ENCODE results near the gene TMED7.

TMED7 gene

DNA sequence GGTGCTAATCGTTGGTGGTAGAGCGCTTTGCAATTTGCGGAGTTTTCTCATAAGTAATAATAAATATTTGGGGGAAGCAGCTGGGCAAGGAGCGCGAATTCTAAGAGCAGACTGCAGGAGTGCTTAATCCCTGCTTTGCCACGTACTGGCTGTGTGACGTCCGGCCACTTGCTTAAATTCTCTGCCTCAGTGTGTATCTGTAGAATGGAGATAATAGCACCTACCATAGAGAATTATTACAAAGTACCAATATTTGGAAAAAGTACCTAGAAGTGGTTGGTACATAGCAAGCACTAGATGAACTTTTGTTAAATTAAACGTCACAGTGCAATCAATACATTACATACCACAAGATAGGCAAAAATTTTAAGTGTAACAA lies 598 bp upstream of the TMED7 start:
- DNase-seq = no peak

DNA sequence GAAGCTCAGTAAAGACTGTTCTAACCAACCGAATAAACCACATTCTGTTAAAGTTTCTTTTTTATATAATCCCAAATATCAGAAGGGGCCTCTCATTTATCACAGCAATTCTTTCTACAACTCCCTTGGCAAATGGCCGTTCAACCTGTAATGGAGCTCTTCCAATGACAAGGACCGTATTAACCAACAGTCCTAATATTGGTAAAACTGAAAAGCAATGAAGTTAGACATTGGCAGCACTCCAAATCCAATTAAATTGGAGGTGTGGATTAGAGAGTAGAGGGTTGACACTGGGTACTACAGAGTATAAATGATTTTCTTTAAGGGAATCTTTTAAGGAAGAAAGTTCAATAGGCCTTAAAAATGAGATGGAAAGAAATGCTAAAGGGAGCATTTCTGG lies 842 bp downstream of the TMED7 start:
- DNase-seq = no peak

DNA sequence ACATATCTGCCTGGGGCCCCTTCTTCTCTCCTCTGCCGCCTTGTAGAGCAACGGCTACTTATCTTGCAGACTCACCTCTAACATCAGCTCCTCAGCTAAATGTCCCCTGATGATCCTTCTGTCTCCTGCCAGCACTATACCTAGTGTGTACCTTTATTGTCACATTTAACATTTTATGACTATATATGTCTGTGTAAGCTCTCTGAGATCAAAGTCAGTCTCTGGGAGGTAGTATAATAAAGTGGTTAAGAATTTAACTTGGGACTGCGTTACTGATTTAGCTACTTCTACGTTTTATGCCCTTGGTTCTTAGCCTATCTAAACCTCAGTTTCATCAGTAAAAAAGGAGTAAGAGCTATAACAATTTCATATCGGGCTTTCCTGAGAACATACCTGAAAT lies 2.2 kb downstream of the TMED7 start:
- DNase-seq = no peak

- DNase-seq = no peak
Observed at GRCh38 chr5:115621365-115621900, 4.4 kb downstream of the TMED7 start.

- no peak for DNase-seq
Observed at GRCh38 chr5:115616892-115617291, 8.9 kb downstream of the TMED7 start.

GRCh38 chr5:115616472-115616871 lies 9.4 kb downstream of the TMED7 start:
- DNase-seq = no peak

GRCh38 chr5:115611873-115612272 lies 14.0 kb downstream of the TMED7 start:
- DNase-seq = no peak

- DNase-seq = no peak
Observed at GRCh38 chr5:115607935-115608334, 17.9 kb downstream of the TMED7 start.

GRCh38 chr5:115605436-115605835 lies 20.4 kb downstream of the TMED7 start:
- no peak for DNase-seq

GRCh38 chr5:115602591-115603125 lies 23.2 kb downstream of the TMED7 start:
- DNase-seq = no peak

GRCh38 chr5:115601701-115602590 lies 23.9 kb downstream of the TMED7 start, which contains the start of gene TICAM2:
TSS of gene TICAM2 (minus strand) at chr5:115602479. CDS start at chr5:115581256, 21,223 bp downstream.
- peak; percentile 47 for DNase-seq

DNA sequence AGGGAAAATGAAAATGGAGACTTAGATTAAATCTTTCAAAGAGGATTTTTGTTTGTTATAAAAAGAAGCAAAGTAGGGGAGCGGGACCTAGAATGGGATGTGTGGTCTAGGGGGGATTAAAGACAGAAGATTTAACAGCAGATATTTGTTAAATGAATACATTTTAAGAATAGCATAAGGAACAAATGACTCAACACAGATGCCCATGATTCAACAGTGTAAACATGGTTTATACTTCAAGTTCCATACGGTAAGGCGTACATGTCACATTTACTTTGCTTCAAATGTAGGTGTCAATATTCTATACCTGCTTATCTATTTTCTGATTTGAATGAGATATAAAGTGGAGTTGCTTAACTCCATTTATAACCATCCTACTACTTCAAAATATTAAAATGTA lies 25.1 kb downstream of the TMED7 start:
- DNase-seq = no peak

GRCh38 chr5:115599924-115600323 lies 25.9 kb downstream of the TMED7 start:
- DNase-seq = no peak

- no peak for DNase-seq
Observed at GRCh38 chr5:115599502-115599901, 26.3 kb downstream of the TMED7 start.

GRCh38 chr5:115594128-115595047 lies 31.4 kb downstream of the TMED7 start:
- no peak for DNase-seq

GRCh38 chr5:115589043-115589442 lies 36.8 kb downstream of the TMED7 start:
- DNase-seq = no peak

DNA sequence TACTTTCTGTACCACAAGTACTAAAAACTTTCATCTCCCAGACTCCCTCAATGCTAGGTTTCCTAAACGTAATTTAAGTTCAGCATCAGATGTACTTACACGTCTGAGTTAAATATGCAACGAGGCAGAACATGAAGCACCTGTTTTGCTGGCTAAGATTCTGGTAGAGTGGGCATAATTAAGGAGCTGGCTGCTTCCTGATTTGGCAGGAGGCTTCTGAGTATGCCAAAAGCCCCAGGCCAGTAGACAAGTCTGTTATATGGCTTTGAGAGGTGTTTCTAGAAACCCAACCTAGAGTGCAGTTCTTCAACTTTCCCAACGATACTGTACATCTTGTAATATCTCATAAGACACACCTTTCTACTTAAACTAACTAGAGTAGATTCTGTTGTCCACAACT lies 37.2 kb downstream of the TMED7 start:
- DNase-seq = no peak

GRCh38 chr5:115586525-115587146 lies 39.2 kb downstream of the TMED7 start:
- no peak for DNase-seq

DNA sequence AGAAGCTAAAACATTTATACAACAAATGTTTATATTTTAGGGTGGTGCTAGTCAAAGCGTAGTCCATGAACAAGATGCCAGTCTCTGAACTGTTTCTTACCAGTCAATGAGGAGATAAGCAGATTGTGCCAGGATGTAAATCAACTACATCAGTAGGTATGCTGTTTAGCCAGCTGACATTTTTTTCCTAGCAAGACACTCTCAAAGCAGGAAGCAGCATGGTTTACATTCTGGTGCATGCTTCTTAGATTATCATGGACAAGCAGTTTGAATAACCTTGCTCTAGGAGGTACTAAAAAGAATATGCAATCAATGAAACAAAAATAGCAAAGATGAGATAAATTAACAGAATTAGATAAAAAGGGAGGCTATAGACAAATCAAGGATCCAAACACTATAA lies 40.6 kb downstream of the TMED7 start:
- DNase-seq = no peak

GRCh38 chr5:115584501-115584900 lies 41.3 kb downstream of the TMED7 start:
- no peak for DNase-seq

DNA sequence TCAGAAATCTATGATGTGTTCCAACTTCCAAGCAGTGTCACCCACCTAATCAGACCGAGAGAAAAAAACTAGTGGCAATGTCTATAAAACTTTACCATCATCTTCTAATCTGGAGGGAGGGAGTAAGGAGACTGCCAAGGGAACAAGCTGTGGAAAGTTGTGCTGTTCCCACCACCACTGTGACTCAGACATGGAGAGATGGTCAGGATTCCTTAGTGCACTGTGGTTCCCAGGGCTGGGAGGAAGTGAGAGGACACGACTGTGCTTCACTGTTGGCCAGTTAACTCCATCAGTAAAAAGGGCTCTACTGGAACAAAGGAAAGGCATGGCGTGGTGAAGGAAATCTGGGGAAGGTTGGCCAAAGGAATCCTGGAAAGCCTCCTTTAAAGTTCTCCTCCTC lies 42.4 kb downstream of the TMED7 start:
- no peak for DNase-seq

- no peak for DNase-seq
Observed at GRCh38 chr5:115580941-115581340, 44.9 kb downstream of the TMED7 start.

DNA sequence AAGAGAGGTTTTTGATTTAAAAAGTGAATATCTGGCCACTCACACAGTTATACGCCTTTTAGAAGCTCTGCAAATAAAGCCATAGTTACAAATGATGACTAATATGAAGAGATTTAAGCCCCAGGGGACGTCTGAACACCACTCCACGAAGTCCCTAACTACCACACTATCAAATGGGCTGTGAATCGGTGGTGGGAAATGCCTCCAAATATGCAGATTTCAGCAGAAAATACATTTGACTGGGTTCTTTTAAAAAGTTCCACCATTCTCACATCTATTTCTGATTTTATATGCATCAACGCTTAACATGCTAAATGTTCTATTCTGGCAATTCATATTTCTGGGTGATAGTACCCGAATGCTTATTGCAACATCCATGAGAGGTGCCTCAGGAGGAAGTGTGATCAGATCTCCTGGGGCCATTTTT lies 46.1 kb downstream of the TMED7 start:
- no peak for DNase-seq

All from activated CD4-positive, alpha-beta T cell treated with anti-CD3 and anti-CD28 coated beads, Interleukin-2, amount 50 U/mL, for 1 hour (primary cell).